ENCODE data around the gene MRPL27.

Gene MRPL27

GRCh38 chr17:50389534-50389933 lies 16.6 kb upstream of the MRPL27 start:
- DNase-seq: no peak
- TF ChIP-seq CTCF (IDR thresholded peaks at IDR 0.05; ENCODE audit: low read depth, low read length): no peak
- no peak overlapping the region for H3K27ac ChIP-seq
- H3K36me3 ChIP-seq: peaks cover 96% of the 10 kb centered on the region
- no peaks in the 10 kb centered on the region for H3K9me3 ChIP-seq (ENCODE audit: severe bottlenecking)
- no peak overlapping the region for H3K4me3 ChIP-seq (ENCODE audit: low read depth, low read length)
- no peaks in the 10 kb centered on the region for H3K27me3 ChIP-seq (ENCODE audit: insufficient read depth, low read depth, severe bottlenecking)

- no peak for TF ChIP-seq CTCF (IDR thresholded peaks at IDR 0.05; ENCODE audit: low read depth, low read length)
- Histone ChIP-seq H3K4me3 (ENCODE audit: low read depth, low read length) (no peak overlapping the region), H3K36me3 (peaks cover 96% of the 10 kb centered on the region), H3K27ac (no peak overlapping the region), H3K9me3 (ENCODE audit: severe bottlenecking) (no peaks in the 10 kb centered on the region), H3K27me3 (ENCODE audit: insufficient read depth, low read depth, severe bottlenecking) (no peaks in the 10 kb centered on the region)
- DNase-seq: no peak
Measured at GRCh38 chr17:50388728-50389127, 15.7 kb upstream of the MRPL27 start.

- H3K36me3 ChIP-seq: peaks cover 92% of the 10 kb centered on the region
- TF ChIP-seq CTCF (IDR thresholded peaks at IDR 0.05; ENCODE audit: low read depth, low read length): no peak
Measured at GRCh38 chr17:50386510-50386909, 13.5 kb upstream of the MRPL27 start.

GRCh38 chr17:50382931-50383330 lies 9.9 kb upstream of the MRPL27 start:
- TF ChIP-seq CTCF (IDR thresholded peaks at IDR 0.05; ENCODE audit: low read depth, low read length): no peak
- no peaks in the 10 kb centered on the region for H3K9me3 ChIP-seq (ENCODE audit: severe bottlenecking)
- no peaks in the 10 kb centered on the region for H3K27me3 ChIP-seq (ENCODE audit: insufficient read depth, low read depth, severe bottlenecking)
- H3K4me3 ChIP-seq (ENCODE audit: low read depth, low read length): no peak overlapping the region
- DNase-seq: no peak
- no peak overlapping the region for H3K27ac ChIP-seq
- H3K36me3 ChIP-seq: peaks cover 92% of the 10 kb centered on the region

More at GRCh38 chr17:50386510-50386909, 13.5 kb upstream of the MRPL27 start:
- no peak for DNase-seq
- H3K27me3 ChIP-seq (ENCODE audit: insufficient read depth, low read depth, severe bottlenecking): no peaks in the 10 kb centered on the region
- H3K4me3 ChIP-seq (ENCODE audit: low read depth, low read length): no peak overlapping the region
- H3K27ac ChIP-seq: no peak overlapping the region
- no peaks in the 10 kb centered on the region for H3K9me3 ChIP-seq (ENCODE audit: severe bottlenecking)

- Histone ChIP-seq H3K36me3 (peaks cover 86% of the 10 kb centered on the region), H3K27ac (no peak overlapping the region), H3K27me3 (ENCODE audit: insufficient read depth, low read depth, severe bottlenecking) (no peaks in the 10 kb centered on the region), H3K9me3 (ENCODE audit: severe bottlenecking) (no peaks in the 10 kb centered on the region), H3K4me3 (ENCODE audit: low read depth, low read length) (no peak overlapping the region)
- DNase-seq: no peak
- TF ChIP-seq CTCF (IDR thresholded peaks at IDR 0.05; ENCODE audit: low read depth, low read length): no peak
Measured at GRCh38 chr17:50381920-50382319, 8.9 kb upstream of the MRPL27 start.

GRCh38 chr17:50381260-50381815 lies 8.4 kb upstream of the MRPL27 start:
- DNase-seq: no peak
- Histone ChIP-seq H3K27me3 (ENCODE audit: insufficient read depth, low read depth, severe bottlenecking) (no peaks in the 10 kb centered on the region), H3K27ac (no peak overlapping the region), H3K36me3 (peaks cover 84% of the 10 kb centered on the region), H3K4me3 (ENCODE audit: low read depth, low read length) (no peak overlapping the region), H3K9me3 (ENCODE audit: severe bottlenecking) (no peaks in the 10 kb centered on the region)
- TF ChIP-seq CTCF (IDR thresholded peaks at IDR 0.05; ENCODE audit: low read depth, low read length): no peak
